LoVo (cell line): ENCODE results near the gene LRRC8D.
A peak's percentile ranks its signal among the peaks of the same experiment; 100 is the strongest.

Experiments used
- DNase-seq: peaks from one replicate; pipeline ENCODE4 v3.0.0-alpha.2; 2016; ENCODE audit warnings: low spot score

LRRC8D gene

DNA sequence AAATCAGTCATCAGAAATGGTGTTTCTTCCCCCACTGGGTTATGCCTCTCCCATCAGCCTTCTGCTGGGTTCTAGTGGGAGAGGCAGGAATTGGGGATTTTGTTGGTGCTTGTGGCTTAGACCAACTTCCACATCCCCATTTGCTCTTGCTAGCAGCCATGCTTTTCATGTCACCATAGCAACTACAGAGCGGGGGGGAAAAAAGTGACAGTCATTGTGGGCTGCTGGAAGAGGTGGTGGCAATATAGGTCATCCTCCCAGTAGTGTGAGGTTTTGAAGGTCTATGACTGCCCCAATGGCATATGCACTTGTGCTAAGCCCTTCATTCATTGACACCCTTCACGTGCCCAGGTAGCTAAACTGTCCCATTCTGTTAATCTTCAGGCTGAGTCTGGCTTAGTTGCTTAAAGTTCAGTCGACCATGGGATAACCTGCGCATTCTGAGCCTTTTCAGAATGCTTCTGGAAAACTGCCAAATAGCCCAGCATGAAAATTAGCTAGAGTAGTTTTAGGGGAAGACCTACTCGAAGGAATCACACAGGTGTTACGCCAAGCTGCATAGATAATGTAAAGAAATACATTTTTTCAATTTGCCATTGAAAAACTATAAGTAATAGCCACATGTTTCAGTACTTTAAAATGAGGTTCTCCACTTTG, 120.4 kb downstream of the LRRC8D start:
- no peak for DNase-seq

DNA sequence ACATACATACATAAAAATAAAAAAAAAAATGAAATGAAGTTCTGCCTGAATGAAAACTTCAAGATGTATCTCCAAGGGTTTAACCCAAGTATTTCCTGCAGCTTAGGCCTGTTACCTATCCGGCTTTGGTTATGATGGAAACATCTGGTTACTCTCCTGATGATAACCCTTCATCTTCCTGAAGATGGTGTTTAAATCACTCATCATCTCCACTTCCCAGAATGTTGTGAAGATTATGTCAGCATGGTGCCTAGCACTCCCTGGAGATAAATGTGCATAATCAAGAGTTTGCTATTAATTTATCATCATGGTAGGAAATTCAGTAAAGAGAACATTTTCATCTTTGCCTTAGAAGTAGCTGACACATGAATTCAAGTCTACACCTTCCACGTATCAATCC, 121.2 kb downstream of the LRRC8D start:
- no peak for DNase-seq

DNA sequence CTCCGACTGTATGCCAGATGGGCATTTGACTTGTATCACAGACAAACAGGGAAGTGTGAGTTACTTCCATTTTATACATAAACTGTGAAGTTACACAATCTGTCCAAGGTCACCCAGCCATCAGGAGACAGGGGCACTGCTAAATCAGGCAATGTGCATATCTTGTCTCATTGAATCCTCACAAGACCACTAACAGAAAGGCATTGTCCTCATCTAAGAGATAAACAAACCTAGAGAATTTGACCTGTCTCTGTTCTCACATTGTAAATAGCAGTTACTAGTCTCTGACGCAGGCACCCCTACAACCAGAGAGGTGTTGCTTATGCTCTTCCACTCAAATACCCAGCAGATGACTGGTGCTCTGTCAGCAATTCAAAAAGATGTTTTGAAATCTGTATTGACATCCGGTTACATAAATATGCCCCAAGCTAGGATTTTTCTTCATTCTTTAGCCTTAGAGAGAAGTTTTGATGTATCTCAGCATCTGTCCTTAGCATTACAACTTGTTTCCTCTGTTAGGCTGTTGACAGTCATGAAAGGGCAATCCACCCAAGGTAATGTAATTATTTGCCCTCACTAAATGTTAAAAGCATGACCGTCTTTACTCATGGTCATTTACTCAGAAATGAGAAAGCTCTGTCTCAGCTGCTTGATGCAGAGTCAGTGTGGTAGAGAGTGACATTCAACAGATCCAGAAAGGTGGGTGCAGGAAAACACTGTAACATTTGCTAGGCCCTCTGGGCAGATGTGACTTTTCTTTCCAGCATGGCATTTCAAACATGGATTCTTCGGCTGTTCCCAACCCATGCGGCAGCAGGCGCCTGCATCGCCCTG, 122.2 kb downstream of the LRRC8D start:
- no peak for DNase-seq

DNA sequence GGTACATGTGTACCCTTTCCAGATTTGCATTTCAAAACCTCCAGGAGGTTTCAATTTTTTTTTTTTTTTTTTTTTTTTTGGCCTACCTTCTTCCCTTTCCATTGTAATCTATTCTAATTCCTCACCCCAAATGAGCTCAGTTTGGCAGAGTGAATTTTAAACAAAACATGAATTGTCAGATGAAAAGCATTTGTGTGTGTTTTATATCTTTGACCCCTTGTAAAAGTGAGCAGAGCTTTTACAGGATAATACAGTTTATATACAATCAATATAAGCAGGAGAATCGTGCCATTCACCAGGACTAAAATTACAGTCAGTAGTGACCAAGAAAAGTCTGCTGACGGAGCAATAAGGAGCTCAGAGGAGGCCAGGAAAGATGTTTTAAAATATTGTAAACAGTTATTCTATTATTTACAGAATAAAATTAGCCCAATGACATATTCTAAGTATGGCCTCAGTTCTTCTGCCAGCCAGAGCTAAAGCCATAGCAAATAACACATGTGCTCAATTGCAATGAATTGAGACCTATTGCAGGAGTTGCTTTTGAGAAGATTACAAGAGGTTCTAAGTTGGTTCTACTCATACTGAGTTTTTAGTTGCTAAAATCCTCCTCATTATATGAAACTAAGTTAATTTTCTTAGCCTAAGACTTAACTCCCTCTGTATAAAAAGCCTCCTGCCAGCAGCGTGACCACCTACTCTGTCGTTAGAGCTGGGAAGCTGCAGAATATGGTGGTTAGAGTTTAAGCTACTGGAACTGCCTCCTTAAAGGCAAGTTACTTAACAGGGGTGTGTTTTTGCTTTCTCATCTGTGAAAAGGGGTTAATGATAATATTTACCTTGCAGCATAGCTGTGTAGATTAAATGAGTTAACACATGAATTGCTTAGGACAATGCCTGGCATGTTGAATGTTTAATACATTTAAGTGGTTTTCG, 123.3 kb downstream of the LRRC8D start:
- DNase-seq: no peak

DNA sequence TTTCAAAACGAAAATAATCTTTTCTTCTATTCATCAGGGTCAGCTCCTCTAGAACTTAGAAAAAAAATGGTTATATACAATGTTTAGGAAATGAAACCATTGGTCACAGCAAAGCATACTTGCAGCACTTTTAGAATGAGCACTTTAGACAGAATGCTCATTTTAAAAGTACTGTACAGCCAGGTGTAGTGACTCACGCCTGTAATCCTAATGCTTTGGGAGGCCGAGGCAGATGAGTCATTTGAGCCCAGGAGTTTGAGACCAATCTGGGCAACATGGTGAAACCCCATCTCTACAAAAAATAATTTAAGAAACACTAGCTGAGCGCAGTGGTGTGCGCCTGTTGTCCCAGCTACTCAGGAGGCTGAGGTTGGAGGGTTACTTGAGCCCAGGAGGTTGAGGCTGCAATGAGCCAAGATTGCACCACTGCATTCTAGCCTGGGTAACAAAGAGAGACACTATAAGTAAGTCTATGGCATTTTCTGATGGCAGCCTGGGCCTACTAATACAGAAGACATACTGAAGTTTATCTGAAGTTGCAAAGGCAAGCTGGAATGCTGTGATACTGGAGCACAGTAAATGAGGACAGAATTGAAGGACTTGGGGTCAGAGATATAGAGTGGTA, 125.1 kb downstream of the LRRC8D start:
- DNase-seq: peak; percentile 28

DNA sequence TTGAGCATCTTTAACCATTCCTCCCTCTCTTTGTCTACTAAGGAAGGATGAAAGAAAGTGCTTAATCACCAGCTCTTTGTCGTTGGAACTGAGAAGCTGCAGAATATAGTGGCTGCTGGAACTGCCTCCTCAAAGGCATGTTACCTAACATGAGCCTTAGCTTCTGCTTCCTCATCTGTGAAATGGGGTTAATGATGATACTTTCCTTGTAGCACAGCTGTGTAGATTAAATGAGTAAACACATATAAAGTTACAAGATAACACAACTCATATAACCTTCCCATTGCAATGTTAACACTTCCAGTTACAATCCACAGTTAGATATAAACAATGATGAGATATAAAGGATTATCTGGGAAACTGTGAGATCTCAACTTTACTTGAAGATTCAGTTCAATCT, 125.7 kb downstream of the LRRC8D start:
- DNase-seq: no peak

DNA sequence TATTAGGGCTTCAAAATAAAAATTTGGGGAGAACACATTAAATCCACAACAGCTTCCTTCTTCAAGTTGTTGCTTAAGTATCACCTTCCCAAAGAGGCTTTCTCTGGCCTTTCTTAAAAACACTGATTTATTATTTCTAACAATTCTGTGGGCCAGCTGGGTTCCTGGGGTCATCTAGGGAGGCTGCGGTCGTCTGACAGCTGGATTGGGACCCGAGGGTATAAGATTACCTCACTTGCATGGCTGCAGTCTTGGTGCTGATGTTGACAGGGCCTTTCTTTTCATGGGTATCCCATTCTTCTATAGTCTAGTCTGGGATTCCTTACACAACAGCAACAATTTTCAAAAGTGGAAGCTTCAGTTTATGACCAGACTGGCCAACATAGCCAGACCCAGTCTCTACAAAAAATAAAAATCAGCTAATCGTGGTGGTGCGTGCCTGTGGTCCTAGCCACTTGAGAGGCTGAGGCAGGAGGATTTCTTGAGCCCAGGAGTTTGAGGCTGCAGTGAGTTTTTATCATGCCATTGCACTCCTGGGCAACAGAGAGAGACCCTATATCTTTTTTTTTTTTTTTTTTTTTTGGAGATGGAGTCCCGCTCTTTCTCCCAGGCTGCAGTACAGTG, 128.0 kb downstream of the LRRC8D start:
- DNase-seq: no peak

DNA sequence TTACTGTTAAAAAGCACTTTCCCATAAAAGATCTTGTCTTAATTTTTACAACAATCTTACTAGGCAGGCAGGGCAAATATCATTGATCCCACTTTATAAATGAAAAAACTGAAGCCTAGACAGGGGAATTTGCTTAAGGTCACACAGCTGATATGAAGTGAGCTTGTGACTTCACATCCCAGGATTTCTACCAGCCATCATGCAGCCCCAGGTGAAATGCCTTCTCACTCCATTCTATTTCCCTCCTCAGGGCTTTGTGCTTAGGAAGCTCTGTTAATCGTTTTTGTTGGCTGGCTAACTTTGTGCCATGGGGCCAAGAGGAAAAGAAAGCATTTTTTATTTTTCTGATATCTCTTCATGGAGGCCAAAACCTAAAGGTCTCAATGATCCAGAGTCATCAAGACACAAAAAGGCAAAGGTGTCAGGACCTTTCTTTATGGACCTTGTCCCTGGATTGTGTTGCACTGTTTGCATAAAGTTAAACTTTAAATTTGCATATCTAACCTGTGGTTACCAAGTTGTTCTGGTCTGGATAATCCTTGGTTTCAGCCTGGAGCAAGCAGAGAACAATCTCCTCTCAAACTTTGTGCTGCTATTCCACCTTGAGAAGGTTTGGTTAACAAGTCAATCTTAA, 129.3 kb downstream of the LRRC8D start:
- DNase-seq: no peak

DNA sequence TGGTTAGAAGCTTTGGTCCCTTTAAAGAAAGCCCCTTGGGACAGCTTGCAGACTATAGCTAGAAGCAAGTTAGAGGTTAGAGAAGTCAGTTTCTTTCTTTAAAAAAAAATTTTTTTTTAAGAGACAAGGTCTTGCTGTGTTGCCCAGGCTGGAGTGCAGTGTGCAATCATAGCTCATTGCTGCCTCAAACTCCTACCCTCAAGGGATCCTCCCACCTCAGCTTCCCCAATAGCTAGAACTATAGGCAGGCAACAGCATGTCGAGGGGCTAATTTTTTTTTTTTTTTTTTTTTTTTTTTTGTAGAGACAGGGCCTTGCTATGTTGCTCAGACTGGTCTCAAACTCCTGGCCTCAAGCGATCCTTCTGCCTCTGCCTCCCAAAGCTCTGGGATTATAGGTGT, 129.9 kb downstream of the LRRC8D start:
- DNase-seq: no peak

DNA sequence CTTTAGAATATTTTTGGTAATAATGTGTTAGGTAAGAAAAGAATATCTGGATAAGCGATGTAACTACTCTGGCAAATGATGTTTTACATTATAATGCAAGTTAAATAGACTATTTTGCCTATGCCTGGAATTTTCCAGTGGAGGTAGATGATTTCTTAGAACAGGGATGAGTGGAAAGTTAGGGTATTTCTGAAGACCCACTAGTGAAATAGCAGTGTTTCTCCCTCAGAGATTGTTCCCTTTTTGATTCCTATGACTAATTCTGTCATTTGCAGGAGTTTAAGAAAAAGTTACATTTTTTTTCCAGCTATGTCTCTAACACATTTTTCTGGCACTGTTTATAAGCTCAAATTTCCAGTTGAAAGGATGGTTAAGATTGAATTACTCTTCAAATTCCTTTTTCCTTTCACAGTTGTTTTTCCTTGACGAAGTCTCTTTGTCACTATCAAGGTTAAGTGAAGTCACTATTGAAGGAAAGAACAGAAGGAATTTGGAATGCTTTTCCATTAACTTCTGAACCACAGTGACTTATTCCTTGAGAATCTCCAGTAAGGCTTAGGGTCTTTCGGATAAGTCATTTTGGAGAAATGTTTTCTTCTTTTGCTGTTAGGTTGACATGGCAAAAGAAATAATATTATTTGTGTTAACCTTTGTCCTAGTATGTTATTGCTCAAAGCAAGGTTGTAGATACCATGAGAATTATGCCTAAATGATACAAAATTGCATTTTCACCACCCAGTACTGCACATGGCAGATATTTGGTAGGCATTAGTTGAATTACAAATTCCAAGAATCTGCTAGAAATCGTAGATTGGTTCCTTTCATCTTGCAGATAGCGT, 131.2 kb downstream of the LRRC8D start:
- no peak for DNase-seq

DNA sequence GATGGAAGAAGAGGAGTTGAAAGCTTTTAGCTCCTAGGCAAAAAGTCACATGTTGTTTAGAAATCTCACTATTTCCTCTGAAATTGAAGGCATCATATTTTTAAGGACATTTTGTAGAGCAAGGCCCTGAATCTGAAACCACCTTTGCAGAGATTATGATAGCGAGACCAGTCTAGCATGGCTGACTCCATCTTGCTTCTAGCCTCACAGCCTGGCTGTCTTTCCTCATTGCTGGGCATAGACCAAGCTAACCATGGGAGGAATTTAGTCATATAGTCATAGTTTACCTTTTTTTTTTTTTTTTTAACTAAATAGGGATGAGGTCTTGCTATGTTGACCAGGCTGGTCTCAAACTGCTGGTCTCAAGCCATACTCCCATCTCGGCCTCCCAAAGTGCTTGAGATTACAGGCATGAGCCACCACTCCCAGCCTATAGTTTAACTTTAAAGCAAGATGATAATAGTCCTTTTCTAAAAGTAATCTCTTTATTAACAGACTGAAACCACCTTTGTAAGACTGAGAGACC, 131.8 kb downstream of the LRRC8D start:
- DNase-seq: no peak

DNA sequence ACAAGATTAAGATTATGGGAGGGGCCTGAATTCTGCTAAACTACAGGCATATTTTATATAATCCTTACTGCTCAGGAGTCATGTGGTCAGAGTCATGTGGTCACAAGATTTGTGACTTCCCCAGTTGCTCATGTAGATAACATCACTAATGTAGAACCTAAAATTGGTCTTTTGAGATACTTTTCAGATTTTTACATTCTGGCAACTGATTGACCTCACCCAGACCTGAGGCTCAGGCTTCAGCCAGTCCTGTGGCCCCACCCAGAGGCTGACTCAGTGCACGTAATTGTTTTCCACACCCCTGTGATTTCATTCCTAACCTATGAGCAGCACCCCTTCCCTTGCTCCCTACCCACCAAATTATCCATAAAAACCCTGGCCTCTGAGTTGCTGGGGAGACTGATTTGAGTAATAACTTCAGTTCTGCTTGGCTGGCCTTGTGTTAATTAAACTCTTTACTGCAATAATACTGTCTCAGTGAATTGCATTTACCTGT, 132.3 kb downstream of the LRRC8D start:
- peak; percentile 89 for DNase-seq

DNA sequence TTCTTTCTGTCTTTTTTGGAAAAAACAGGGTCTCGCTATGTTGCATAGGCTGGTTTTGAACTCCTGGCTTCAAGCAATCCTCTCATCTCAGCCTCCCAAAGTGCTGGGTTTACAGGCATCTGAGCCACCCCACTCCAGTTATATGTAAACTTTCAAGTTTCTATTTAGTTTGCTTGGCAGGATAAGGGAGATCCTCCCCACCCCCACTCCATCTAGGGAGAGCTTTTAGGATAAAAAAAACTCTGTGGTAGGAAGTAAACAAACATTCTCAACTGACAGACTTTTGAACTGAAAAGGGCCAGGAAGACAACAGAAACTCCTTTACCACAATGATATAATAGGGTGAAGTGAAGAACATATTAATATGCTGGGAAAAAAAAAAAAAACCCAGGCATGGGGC, 133.1 kb downstream of the LRRC8D start:
- no peak for DNase-seq

DNA sequence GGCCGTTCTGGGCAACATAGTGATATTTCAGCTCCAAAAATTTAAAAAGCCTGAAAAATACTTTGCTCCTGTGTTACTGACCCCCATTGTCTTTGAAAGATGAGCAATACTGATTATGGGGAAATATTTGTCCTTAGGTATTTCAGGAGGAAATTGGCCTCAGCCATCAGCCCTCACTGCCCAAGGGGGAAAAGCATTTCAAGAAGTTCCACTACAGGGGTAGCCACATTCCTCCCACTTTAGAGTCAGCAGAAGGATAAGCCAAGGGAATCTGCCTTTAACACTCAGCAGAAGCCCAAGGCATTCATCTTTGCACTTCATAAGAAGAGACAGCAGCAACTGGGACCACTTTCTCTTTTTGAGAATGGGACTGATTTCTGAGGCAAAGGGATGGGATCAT, 133.6 kb downstream of the LRRC8D start:
- no peak for DNase-seq

DNA sequence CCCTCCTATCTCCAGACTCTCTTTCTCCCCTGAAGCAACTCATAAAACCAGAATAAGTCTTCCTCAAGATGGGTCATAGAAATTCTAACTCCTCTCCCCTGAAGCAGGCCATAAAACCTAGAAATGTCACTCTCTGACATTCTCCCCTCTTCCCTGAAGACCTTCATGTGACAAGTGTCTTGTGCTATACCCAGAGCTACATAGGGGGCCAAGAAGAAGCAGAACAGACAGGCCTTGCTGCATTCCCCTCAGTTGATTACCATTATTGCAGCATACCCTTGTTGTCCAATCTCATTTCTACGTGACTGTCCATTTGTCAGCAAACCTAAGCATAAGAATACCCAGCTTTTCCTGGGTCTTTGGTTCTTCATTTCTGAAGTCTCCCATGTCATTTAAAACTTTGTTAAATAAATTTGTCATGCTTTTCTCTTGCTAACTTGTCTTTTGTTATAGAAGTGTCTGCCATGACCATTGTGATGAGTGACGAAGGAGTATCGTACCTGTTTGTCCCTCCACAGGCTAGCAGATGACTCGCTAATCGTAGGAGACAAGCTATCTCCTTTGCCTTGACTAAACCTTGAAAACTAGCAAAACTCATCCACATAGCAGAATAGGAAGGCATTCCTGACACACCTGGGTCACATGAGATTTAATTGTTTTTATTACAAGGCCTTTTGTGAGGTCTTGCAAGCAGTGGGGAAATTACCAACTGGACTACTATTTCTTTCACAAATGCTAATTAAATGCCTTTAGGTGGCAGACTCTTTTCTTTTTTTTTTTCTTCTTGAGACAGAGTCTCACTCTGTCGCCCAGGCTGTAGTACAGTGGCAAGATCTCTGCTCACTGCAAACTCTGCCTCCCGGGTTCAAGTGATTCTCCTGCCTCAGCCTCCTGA, 134.7 kb downstream of the LRRC8D start:
- DNase-seq: no peak

DNA sequence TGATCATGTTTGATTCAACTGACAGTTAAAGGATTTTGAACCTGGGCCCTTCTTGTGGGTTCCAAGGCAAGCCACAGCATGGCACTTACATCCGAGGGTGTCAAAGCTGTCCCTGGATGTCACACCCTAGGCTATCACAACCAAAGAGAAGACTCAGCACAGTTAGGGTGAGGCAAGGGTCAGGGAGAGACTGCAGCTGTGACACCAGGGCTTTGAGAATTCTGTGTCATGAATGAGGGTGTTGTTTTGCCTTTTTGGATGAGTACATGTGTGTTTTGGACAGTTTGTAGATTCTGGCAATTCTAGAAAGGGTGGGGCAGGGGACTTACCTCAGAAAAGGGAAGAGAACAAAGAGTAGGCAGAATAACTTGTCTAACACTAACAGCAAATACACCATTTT, 136.3 kb downstream of the LRRC8D start:
- DNase-seq: no peak

DNA sequence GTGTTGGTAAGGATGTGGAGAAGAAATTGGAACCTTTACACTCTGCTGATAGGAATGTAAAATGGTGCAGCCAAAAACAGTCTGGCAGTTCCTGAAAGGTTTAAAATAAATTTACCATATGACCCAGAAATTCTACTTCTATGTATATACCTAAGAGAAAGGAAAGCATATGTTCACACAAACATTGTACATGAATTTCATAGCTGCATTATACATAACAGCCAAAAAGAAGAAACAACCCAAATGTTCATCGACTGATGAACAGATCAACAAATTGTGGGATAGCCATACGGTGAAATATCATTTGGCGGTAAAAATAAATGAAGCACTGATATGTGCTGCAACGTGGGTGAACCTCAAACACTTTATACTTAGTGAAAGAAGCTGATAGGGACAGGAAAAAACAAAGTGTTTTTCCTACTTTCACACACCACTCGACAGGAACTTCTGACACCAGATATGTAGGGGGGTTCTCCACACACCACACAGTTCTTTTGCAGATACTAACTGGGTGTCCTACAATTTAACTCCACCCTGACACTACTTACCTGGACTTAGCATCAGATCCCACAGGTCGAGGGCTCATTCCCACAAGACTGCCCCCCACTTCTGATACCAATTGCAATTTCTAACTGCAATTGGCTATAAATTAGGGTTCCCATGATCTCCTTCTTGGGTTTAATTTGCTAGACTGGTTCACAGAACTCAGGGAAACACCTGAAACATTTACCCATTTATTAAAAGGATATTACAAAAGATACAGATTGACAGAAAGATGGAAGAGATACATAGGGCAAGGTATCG, 138.2 kb downstream of the LRRC8D start:
- no peak for DNase-seq

DNA sequence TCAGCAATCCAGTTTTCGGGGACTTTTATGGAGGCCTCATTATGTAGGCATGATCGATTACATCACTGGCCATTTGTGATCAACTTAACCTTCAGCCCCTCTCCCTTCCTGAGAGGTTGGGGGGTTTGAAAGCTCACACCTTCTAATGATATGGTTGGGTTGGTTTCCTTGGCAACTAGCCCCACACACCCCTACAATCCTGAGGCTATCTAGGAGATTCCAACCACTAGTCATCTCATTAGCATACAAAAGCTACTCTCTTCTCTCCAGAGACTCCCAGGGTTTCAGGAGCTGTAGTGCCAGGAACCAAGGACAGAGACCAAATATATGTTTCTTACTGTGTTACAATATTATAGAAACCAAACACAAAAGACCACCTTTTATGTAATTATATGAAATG, 138.9 kb downstream of the LRRC8D start:
- no peak for DNase-seq
